Stimulated activated CD8-positive, alpha-beta memory T cell treated with anti-CD3 and anti-CD28 coated beads, Interleukin-7, amount 100 ng/mL, for 1 hour (primary cell): Measurements from ENCODE around the gene GJB6.
"Not testable (repeated sequence)": the region's sequence is repeated elsewhere in the genome, so short reads cannot be mapped to it uniquely, and the experiment has no call there.

Source experiments
- DNase-seq, 2 donors: peaks; one replicate each; pipeline ENCODE4 v3.0.0-alpha.2; 2020; ENCODE audit warnings: low read depth in 2 of 2

Gene GJB6

GRCh38 chr13:20231839-20232555 is at the start of gene GJB6:
TSS of gene GJB6 (minus strand) at chr13:20232319. CDS start at chr13:20223480, 8,839 bp downstream.
- DNase-seq, result no peak

- DNase-seq, result not testable (repeated sequence)
These were observed 44.8 kb upstream of the GJB6 start for GRCh38 chr13:20276901-20277300.

GRCh38 chr13:20274466-20274865 is 42.3 kb upstream of the GJB6 start:
- no peak for DNase-seq

- DNase-seq, result no peak
These were observed 40.6 kb upstream of the GJB6 start for GRCh38 chr13:20272588-20273171.

GRCh38 chr13:20272104-20272503 is 40.0 kb upstream of the GJB6 start:
- DNase-seq, result no peak

GRCh38 chr13:20271441-20271840 is 39.3 kb upstream of the GJB6 start:
- DNase-seq, result no peak

- no peak for DNase-seq
These were observed 38.2 kb upstream of the GJB6 start for GRCh38 chr13:20270163-20270865.

GRCh38 chr13:20264271-20265018 is 32.3 kb upstream of the GJB6 start:
- DNase-seq, result no peak

- DNase-seq, result no peak
These were observed 31.4 kb upstream of the GJB6 start for GRCh38 chr13:20263393-20264044.

- DNase-seq, result no peak
These were observed 26.8 kb upstream of the GJB6 start for GRCh38 chr13:20258963-20259288.

- no peak for DNase-seq
These were observed 26.3 kb upstream of the GJB6 start for GRCh38 chr13:20258208-20258962.

GRCh38 chr13:20254076-20254475 is 22.0 kb upstream of the GJB6 start:
- DNase-seq, result no peak

GRCh38 chr13:20249913-20250312 is 17.8 kb upstream of the GJB6 start:
- DNase-seq, result no peak

- DNase-seq, result no peak
These were observed 15.8 kb upstream of the GJB6 start for GRCh38 chr13:20247963-20248362.

GRCh38 chr13:20247403-20247802 is 15.3 kb upstream of the GJB6 start:
- DNase-seq, result no peak

GRCh38 chr13:20241593-20241992 is 9.5 kb upstream of the GJB6 start:
- DNase-seq, result no peak

- DNase-seq, result no peak
These were observed 7.6 kb upstream of the GJB6 start for GRCh38 chr13:20239748-20240147.

GRCh38 chr13:20232556-20233277 is 598 bp upstream of the GJB6 start:
- no peak for DNase-seq

- DNase-seq, result no peak
These were observed 943 bp downstream of the GJB6 start for GRCh38 chr13:20230913-20231838.
